IMR-90 (cell line): Measurements from ENCODE around the gene CAMTA1. TPM values are rescaled to one million over a fixed set of nuclear protein-coding genes. Genes with fewer than 3 reads are reported as not detected.

ENCODE experiments used
- ATAC-seq: fragments of 200-7000 bp; cut with Tn5 transposase; 2 replicates; pipeline ENCODE4 v1.9.1; 2020; ENCODE audit warnings: low read depth, mild to moderate bottlenecking, moderate library complexity
- BruUV-seq: library from RNA; stranded (reverse); fragments of 400-500 nt; replicated peaks from 2 replicates; lab custom pipeline; 2021; lab: Mats Ljungman, UMichigan
- CTCF ChIA-PET: fragments of 300-600 bp; formaldehyde crosslinking; extraction: SDS; loops from one replicate; lab custom pipeline; 2021; ENCODE audit warnings: antibody characterized with exemption; lab: Yijun Ruan, JAX
- POLR2A ChIA-PET: fragments of 300-600 bp; sonication (Branson Sonifier 250); formaldehyde crosslinking; loops from one replicate; lab custom pipeline; 2022; ENCODE audit warnings: antibody characterized with exemption; ENCODE audit not compliant: unreplicated experiment; lab: Charles Lee
- DNase-seq: peaks from one replicate; pipeline ENCODE4 v3.0.0; 2013
- H2AFZ ChIP-seq: replicated peaks from 2 replicates; pipeline ENCODE3; 2013; ENCODE audit warnings: low read length, mild to moderate bottlenecking; ENCODE audit not compliant: poor library complexity
- H2AK5ac ChIP-seq: 2 replicates; pipeline ENCODE4 v1.6.1; 2013; ENCODE audit warnings: low read depth, low read length, inconsistent platforms
- H2AK9ac ChIP-seq: replicated peaks from 2 replicates; pipeline ENCODE3; 2013; ENCODE audit warnings: mild to moderate bottlenecking, low read depth, low read length, moderate library complexity; ENCODE audit not compliant: poor library complexity
- H2BK120ac ChIP-seq: 2 replicates; pipeline ENCODE4 v1.6.1; 2013; ENCODE audit warnings: low read depth, low read length, inconsistent platforms
- H2BK15ac ChIP-seq: 3 replicates; pipeline ENCODE4 v1.6.1; 2013; ENCODE audit warnings: low read depth, low read length, inconsistent platforms
- H2BK20ac ChIP-seq: 2 replicates; pipeline ENCODE4 v1.6.1; 2013; ENCODE audit warnings: low read depth, mild to moderate bottlenecking, inconsistent platforms, low read length, moderate library complexity
- H2BK5ac ChIP-seq: 2 replicates; pipeline ENCODE4 v1.6.1; 2013; ENCODE audit warnings: mild to moderate bottlenecking, low read depth, low read length, inconsistent platforms; ENCODE audit not compliant: poor library complexity, severe bottlenecking
- H3K14ac ChIP-seq: replicated peaks from 2 replicates; pipeline ENCODE4 v1.6.1; 2013; ENCODE audit warnings: low read depth, low read length, inconsistent platforms
- H3K18ac ChIP-seq: 2 replicates; pipeline ENCODE4 v1.6.1; 2013; ENCODE audit warnings: low read depth, low read length, control low read depth
- H3K23ac ChIP-seq: 2 replicates; pipeline ENCODE4 v1.6.1; 2013; ENCODE audit warnings: low read depth, low read length, inconsistent platforms
- H3K27ac ChIP-seq: 2 replicates; pipeline ENCODE4 v1.5.1; 2013; ENCODE audit warnings: mild to moderate bottlenecking, control low read depth, low read length; ENCODE audit not compliant: insufficient read depth
- H3K27me3 ChIP-seq: 2 replicates; pipeline ENCODE4 v1.6.1; 2013; ENCODE audit warnings: low read length; ENCODE audit not compliant: control insufficient read depth, insufficient read depth
- H3K36me3 ChIP-seq: 2 replicates; pipeline ENCODE4 v1.6.1; 2013; ENCODE audit warnings: low read length, mixed read lengths; ENCODE audit not compliant: control insufficient read depth, insufficient read depth
- H3K4ac ChIP-seq: 2 replicates; pipeline ENCODE4 v1.6.1; 2013; ENCODE audit warnings: low read depth, low read length, inconsistent platforms
- H3K4me1 ChIP-seq: 2 replicates; pipeline ENCODE4 v1.6.1; 2013; ENCODE audit warnings: low read length, mixed read lengths; ENCODE audit not compliant: control insufficient read depth, insufficient read depth
- H3K4me2 ChIP-seq: 2 replicates; pipeline ENCODE4 v1.6.1; 2013; ENCODE audit warnings: low read depth, mild to moderate bottlenecking, control low read depth, low read length, moderate library complexity
- H3K4me3 ChIP-seq: 2 replicates; pipeline ENCODE4 v1.5.1; 2013; ENCODE audit warnings: low read depth, mild to moderate bottlenecking, control low read depth, low read length, moderate library complexity; ENCODE audit not compliant: insufficient read depth
- H3K56ac ChIP-seq: 2 replicates; pipeline ENCODE4 v1.6.1; 2013; ENCODE audit warnings: low read length, inconsistent platforms; ENCODE audit not compliant: insufficient read depth; ENCODE audit errors: extremely low read depth
- H3K79me1 ChIP-seq, 2 experiments: 2 replicates each; pipeline ENCODE4 v1.6.1; 2013; ENCODE audit warnings: low read length in 2 of 2, inconsistent platforms in 1 of 2, low read depth in 1 of 2
- H3K9ac ChIP-seq: 2 replicates; pipeline ENCODE4 v1.6.1; 2013; ENCODE audit warnings: low read depth, low read length, control low read depth
- H3K9me1 ChIP-seq: 2 replicates; pipeline ENCODE4 v1.6.1; 2013; ENCODE audit warnings: low read length, inconsistent platforms; ENCODE audit not compliant: insufficient read depth
- H3K9me3 ChIP-seq: 2 replicates; pipeline ENCODE4 v1.6.1; 2013; ENCODE audit warnings: low read length; ENCODE audit not compliant: control insufficient read depth, insufficient read depth
- H4K20me1 ChIP-seq: 2 replicates; pipeline ENCODE4 v1.6.1; 2013; ENCODE audit warnings: low read length, inconsistent platforms; ENCODE audit not compliant: insufficient read depth
- H4K5ac ChIP-seq: 2 replicates; pipeline ENCODE4 v1.6.1; 2013; ENCODE audit warnings: mild to moderate bottlenecking, low read depth, low read length, control low read depth
- H4K8ac ChIP-seq, 2 experiments: 2 replicates each; pipeline ENCODE4 v1.6.1; 2013; ENCODE audit warnings: low read depth in 2 of 2, low read length in 2 of 2, control low read depth in 1 of 2, inconsistent platforms in 1 of 2
- H4K91ac ChIP-seq: 2 replicates; pipeline ENCODE4 v1.6.1; 2013; ENCODE audit warnings: low read depth, low read length, inconsistent platforms; ENCODE audit not compliant: insufficient read depth
- BHLHE40 ChIP-seq: fragments of 150-350 bp; IDR thresholded peaks from 2 replicates; pipeline ENCODE4 v1.6.1; 2016; ENCODE audit warnings: mild to moderate bottlenecking, low read depth, low read length
- CEBPB ChIP-seq: IDR thresholded peaks from 2 replicates; pipeline ENCODE4 v1.6.1; 2012; ENCODE audit warnings: low read depth, low read length, improper control_type of control experiment
- CHD1 ChIP-seq: IDR thresholded peaks from 2 replicates; pipeline ENCODE4 v1.6.1; 2012; ENCODE audit warnings: low read depth, low read length, improper control_type of control experiment
- FOS ChIP-seq: fragments of 150-350 bp; IDR thresholded peaks from 2 replicates; pipeline ENCODE4 v1.6.1; 2016; ENCODE audit warnings: low read depth, low read length
- MAFK ChIP-seq: IDR thresholded peaks from 2 replicates; pipeline ENCODE4 v1.6.1; 2012; ENCODE audit warnings: low read depth, low read length, improper control_type of control experiment
- MAZ ChIP-seq: IDR thresholded peaks from 2 replicates; pipeline ENCODE4 v1.6.1; 2012; ENCODE audit warnings: low read depth, mild to moderate bottlenecking, low read length, improper control_type of control experiment, moderate library complexity, borderline replicate concordance
- MXI1 ChIP-seq: IDR thresholded peaks from 2 replicates; pipeline ENCODE4 v1.6.1; 2012; ENCODE audit warnings: low read depth, mild to moderate bottlenecking, low read length, moderate library complexity, borderline replicate concordance
- NFE2L2 ChIP-seq: fragments of 150-350 bp; IDR thresholded peaks from 2 replicates; pipeline ENCODE4 v1.6.1; 2016; ENCODE audit warnings: low read depth, mild to moderate bottlenecking, low read length
- POLR2A ChIP-seq: IDR thresholded peaks from 2 replicates; pipeline ENCODE4 v1.6.1; 2012; ENCODE audit warnings: mild to moderate bottlenecking, low read depth, low read length
- RAD21 ChIP-seq: IDR thresholded peaks from 2 replicates; pipeline ENCODE4 v1.6.1; 2012; ENCODE audit warnings: low read length, improper control_type of control experiment
- RCOR1 ChIP-seq: IDR thresholded peaks from 2 replicates; pipeline ENCODE4 v1.6.1; 2012; ENCODE audit warnings: mild to moderate bottlenecking, low read length, improper control_type of control experiment; ENCODE audit not compliant: insufficient replicate concordance
- RFX5 ChIP-seq: IDR thresholded peaks from 2 replicates; pipeline ENCODE4 v1.8.0; 2012; ENCODE audit warnings: low read depth, mild to moderate bottlenecking, low read length, moderate library complexity
- SMC3 ChIP-seq: fragments of 150-350 bp; IDR thresholded peaks from 2 replicates; pipeline ENCODE4 v1.6.1; 2016; ENCODE audit warnings: low read depth, mild to moderate bottlenecking, antibody characterized with exemption, low read length, moderate library complexity
- WGBS, 2 experiments: methylation state at CpG; one replicate each; pipeline versions ENCODE4 v1.1.5 to v1.1.7; 2013; ENCODE audit warnings: missing lambda C conversion rate in 2 of 2; ENCODE audit not compliant: insufficient read length in 1 of 2; ENCODE audit errors: extremely low coverage in 2 of 2; 5-methylcytosine and 5-hydroxymethylcytosine counted together
- dilution Hi-C: fragments of 300-500 bp; cut with HindIII; formaldehyde crosslinking; loops from one replicate; pipeline ENCODE4 v1.14.3; 2018; ENCODE audit warnings: low sequenced_read_pairs; ENCODE audit not compliant: unreplicated experiment
- in situ Hi-C: fragments of 300-500 bp; cut with MboI; formaldehyde crosslinking; loops from 3 replicates; pipeline ENCODE4 v1.14.3; 2019; ENCODE audit warnings: low sequenced_read_pairs, inconsistent platforms, mixed read lengths
- intact Hi-C: fragments of 100-400 bp; cut with micrococcal nuclease; formaldehyde crosslinking; loops from 2 replicates; pipeline ENCODE4 v1.10.0; 2022
- polyA plus RNA-seq, 3 experiments: library from polyadenylated mRNA; depleted of rRNA; stranded (reverse); fragments of >200 nt; gene quantifications; 2 replicates each; pipeline ENCODE4 v1.2.3, GENCODE V29; 2012; ENCODE audit warnings: low replicate concordance in 1 of 3
- total RNA-seq: library from RNA; depleted of rRNA; stranded (reverse); fragments of >200 nt; gene quantifications from 2 replicates; pipeline ENCODE4 v1.2.3, GENCODE V29; 2012
- TF ChIP-seq, protein P1 (sequence below): fragments of 150-350 bp; IDR thresholded peaks from 2 replicates; pipeline ENCODE4 v1.6.1; 2016; ENCODE audit warnings: low read depth, mild to moderate bottlenecking, low read length, moderate library complexity, borderline replicate concordance
- TF ChIP-seq, protein P2 (sequence below): conservative IDR thresholded peaks from 2 replicates; pipeline ENCODE4 v1.5.1; 2012; ENCODE audit warnings: mild to moderate bottlenecking, low read depth, low read length, improper control_type of control experiment
- TF ChIP-seq, protein P3 (sequence below): fragments of 150-350 bp; IDR thresholded peaks from 2 replicates; pipeline ENCODE4 v1.6.1; 2017; ENCODE audit warnings: mild to moderate bottlenecking, antibody characterized with exemption, low read length, low read depth

The CAMTA1 gene
- total and polyA plus RNA-seq, 2 of the 4 experiments (the other 2 are of a cell fraction), result 35.5 to 74.3 TPM

DNA sequence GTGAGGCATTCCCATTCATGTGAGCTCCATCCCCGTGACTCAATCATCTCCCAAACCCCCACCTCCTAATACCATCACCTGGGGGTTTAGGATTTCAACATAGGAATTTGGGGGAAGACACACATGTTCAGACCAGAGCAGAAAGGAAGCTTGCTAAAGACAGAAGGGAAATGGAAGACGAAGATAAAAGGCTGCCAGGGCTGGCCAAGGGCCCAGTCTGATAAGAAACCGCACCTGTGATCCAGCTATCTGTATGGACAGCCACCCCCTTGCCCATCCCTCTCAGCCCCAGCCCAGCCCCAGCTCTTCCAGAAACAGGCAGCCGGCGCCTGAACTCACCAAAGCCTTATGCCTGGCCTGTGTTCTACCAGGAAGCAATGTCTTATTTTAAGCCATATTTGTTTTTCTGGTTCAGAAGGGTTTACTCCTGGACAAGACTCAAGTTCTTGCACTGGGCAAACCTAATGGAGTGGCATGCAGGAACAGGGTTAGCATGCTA is 787.4 kb downstream of the CAMTA1 start:
- H3K9me1 ChIP-seq, result no peaks in the 10 kb centered on the region
- H3K4me1 ChIP-seq, result no peaks in the 10 kb centered on the region
- no peak overlapping the region for H3K14ac ChIP-seq
- no peak overlapping the region for H2BK120ac ChIP-seq
- H2AFZ ChIP-seq, result no peak overlapping the region
- in situ Hi-C loops, result no loop called here
- POLR2A ChIA-PET, result no interaction called here
- no TSS peak for BruUV-seq
- no peak overlapping the region for H2AK9ac ChIP-seq
- H3K56ac ChIP-seq, result no peak overlapping the region
- no peak overlapping the region for H3K4me3 ChIP-seq
- H4K8ac ChIP-seq, result no peak overlapping the region
- H3K18ac ChIP-seq, result no peak overlapping the region
- no peak overlapping the region for H2BK5ac ChIP-seq
- H3K27ac ChIP-seq, result no peak overlapping the region
- no peak overlapping the region for H2BK20ac ChIP-seq
- H3K36me3 ChIP-seq, result no peaks in the 10 kb centered on the region
- no peak overlapping the region for H2BK15ac ChIP-seq
- no peak overlapping the region for H4K91ac ChIP-seq
- no peak for TF ChIP-seq CEBPB
- no peak for TF ChIP-seq BHLHE40
- TF ChIP-seq NFE2L2, result no peak
- TF ChIP-seq, protein P1, sequence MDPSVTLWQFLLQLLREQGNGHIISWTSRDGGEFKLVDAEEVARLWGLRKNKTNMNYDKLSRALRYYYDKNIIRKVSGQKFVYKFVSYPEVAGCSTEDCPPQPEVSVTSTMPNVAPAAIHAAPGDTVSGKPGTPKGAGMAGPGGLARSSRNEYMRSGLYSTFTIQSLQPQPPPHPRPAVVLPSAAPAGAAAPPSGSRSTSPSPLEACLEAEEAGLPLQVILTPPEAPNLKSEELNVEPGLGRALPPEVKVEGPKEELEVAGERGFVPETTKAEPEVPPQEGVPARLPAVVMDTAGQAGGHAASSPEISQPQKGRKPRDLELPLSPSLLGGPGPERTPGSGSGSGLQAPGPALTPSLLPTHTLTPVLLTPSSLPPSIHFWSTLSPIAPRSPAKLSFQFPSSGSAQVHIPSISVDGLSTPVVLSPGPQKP, result no peak
- no peak for TF ChIP-seq RAD21
- TF ChIP-seq FOS, result no peak
- no peak for TF ChIP-seq MAFK
- TF ChIP-seq MXI1, result no peak
- TF ChIP-seq, protein P2, sequence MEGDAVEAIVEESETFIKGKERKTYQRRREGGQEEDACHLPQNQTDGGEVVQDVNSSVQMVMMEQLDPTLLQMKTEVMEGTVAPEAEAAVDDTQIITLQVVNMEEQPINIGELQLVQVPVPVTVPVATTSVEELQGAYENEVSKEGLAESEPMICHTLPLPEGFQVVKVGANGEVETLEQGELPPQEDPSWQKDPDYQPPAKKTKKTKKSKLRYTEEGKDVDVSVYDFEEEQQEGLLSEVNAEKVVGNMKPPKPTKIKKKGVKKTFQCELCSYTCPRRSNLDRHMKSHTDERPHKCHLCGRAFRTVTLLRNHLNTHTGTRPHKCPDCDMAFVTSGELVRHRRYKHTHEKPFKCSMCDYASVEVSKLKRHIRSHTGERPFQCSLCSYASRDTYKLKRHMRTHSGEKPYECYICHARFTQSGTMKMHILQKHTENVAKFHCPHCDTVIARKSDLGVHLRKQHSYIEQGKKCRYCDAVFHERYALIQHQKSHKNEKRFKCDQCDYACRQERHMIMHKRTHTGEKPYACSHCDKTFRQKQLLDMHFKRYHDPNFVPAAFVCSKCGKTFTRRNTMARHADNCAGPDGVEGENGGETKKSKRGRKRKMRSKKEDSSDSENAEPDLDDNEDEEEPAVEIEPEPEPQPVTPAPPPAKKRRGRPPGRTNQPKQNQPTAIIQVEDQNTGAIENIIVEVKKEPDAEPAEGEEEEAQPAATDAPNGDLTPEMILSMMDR, result no peak
- no peak for TF ChIP-seq RFX5
- no peak for TF ChIP-seq CHD1
- TF ChIP-seq MAZ, result no peak
- no peak for TF ChIP-seq RCOR1
- no peak for TF ChIP-seq SMC3
- TF ChIP-seq POLR2A, result no peak
- TF ChIP-seq, protein P3, sequence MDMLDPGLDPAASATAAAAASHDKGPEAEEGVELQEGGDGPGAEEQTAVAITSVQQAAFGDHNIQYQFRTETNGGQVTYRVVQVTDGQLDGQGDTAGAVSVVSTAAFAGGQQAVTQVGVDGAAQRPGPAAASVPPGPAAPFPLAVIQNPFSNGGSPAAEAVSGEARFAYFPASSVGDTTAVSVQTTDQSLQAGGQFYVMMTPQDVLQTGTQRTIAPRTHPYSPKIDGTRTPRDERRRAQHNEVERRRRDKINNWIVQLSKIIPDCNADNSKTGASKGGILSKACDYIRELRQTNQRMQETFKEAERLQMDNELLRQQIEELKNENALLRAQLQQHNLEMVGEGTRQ, result no peak
- no peak overlapping the region for H2AK5ac ChIP-seq
- H3K9me3 ChIP-seq, result no peaks in the 10 kb centered on the region
- H4K20me1 ChIP-seq, result no peaks in the 10 kb centered on the region
- H3K27me3 ChIP-seq, result no peaks in the 10 kb centered on the region; the same call in 1 of the 2 replicates
- H3K4me2 ChIP-seq, result no peak overlapping the region
- CTCF ChIA-PET, result no interaction called here
- no CpG with 5 or more reads among the region's 5 CpGs for WGBS, 2 experiments
- H3K9ac ChIP-seq, result no peak overlapping the region
- DNase-seq, result no peak
- dilution Hi-C loops, result no loop called here
- H4K5ac ChIP-seq, result no peak overlapping the region
- no peak for ATAC-seq
- no peaks in the 10 kb centered on the region for H3K79me1 ChIP-seq
- intact Hi-C loops, result no loop called here
- H3K4ac ChIP-seq, result no peak overlapping the region
- no peak overlapping the region for H3K23ac ChIP-seq
